ENCODE results near the gene DGKB.

Gene DGKB

GRCh38 chr7:14207138-14207537 lies 695.4 kb downstream of the DGKB start:
- H3K9me3 Mint-ChIP-seq = no peaks in the 10 kb centered on the region
- DNase-seq = no peak
- no peak overlapping the region for H3K4me3 Mint-ChIP-seq
- ATAC-seq (replicated peaks) = no peak
- H3K36me3 Mint-ChIP-seq (ENCODE audit: insufficient read depth) = no peaks in the 10 kb centered on the region
- no peaks in the 10 kb centered on the region for H3K27me3 Mint-ChIP-seq
- no peaks in the 10 kb centered on the region for H3K4me1 Mint-ChIP-seq (ENCODE audit: low read depth in 2 of 2)
- H3K27ac Mint-ChIP-seq = no peak overlapping the region

DNA sequence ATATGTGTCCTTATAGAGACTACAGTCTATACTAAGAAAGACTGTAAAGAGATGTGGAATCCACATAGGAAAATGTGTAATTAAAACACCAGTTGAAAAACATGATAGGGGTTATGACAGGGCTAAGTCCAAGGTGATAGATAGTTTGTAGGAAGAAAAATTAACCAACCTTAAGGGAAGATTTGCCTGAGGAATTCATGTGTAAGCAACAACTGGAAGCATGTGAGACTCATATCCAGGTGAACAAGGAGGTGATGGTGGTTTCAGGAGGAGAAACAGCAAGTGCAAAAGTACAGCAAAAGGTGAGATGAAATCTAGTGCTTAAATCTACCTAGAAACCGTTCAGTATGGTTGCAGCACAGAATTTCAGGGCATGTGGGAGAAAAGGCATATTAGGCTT lies 696.4 kb downstream of the DGKB start:
- no peaks in the 10 kb centered on the region for H3K27me3 Mint-ChIP-seq
- no peaks in the 10 kb centered on the region for H3K4me1 Mint-ChIP-seq (ENCODE audit: low read depth in 2 of 2)
- no peak for ATAC-seq (replicated peaks)
- H3K4me3 Mint-ChIP-seq = no peak overlapping the region
- DNase-seq = no peak
- no peak overlapping the region for H3K27ac Mint-ChIP-seq
- no peaks in the 10 kb centered on the region for H3K9me3 Mint-ChIP-seq
- H3K36me3 Mint-ChIP-seq (ENCODE audit: insufficient read depth) = no peaks in the 10 kb centered on the region

DNA sequence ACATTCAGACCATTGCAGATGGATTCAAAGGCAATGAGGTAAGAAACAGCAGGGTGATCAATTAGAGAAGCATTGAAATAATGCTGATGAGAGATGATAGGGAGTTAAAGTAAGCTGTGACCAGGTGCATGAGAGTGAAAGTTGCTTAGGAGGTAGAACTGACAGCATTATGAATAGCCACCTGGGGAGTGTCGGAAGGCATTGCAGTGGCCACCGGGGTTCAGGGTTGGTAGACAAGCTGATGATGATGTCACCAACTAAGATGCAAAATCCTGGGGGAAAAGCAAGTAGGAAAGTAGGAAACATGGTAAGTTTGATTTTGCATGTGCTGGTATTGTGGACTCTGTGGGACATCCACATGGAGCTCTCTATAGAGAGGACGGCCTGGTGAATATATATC lies 701.2 kb downstream of the DGKB start:
- H3K4me3 Mint-ChIP-seq = no peak overlapping the region
- DNase-seq (no peak), ATAC-seq (replicated peaks) (no peak)
- no peaks in the 10 kb centered on the region for H3K27me3 Mint-ChIP-seq
- H3K27ac Mint-ChIP-seq = no peak overlapping the region
- no peaks in the 10 kb centered on the region for H3K4me1 Mint-ChIP-seq (ENCODE audit: low read depth in 2 of 2)
- peaks cover 0 to 4% of the 10 kb centered on the region in 2 donors for H3K9me3 Mint-ChIP-seq
- H3K36me3 Mint-ChIP-seq (ENCODE audit: insufficient read depth) = no peaks in the 10 kb centered on the region

DNA sequence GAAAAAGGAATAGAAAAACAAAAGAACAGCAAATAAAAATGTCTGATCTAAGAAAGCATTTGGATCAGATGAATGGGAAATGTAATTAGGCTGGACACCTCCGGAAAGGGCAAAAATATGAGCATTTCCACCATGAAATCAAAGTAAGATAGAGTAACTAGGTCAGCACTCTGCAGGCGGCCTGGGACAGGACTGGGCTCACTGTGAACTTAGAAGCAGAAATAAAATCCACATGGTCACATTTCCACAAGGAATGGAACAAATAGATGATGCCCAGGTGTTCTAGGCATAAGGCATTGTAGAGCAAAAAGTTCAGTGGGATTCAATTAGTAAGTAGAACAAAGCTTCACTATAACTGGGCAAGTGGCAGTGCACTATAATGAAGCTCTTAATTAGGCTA lies 703.2 kb downstream of the DGKB start:
- H3K4me1 Mint-ChIP-seq (ENCODE audit: low read depth in 2 of 2) = no peaks in the 10 kb centered on the region
- no peak for ATAC-seq (replicated peaks)

DNA sequence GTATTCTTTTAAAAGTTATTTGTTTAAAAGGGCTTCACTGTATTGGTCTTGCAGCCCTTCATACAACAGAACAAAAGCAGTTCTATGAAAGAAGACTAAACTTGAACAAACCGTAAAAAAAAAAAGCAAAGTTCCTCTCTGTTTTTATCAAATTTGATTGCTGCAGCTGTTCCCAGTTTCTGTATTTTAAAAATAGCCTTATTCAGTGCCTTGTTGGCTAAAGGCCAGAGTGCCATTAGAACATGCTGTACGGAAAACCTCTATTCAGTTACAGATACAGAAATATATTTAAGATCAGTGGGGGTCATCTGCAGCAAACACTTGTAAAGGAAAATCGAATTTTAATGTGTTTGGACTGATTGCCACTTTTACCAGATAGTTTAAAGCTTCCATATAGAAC lies 705.3 kb downstream of the DGKB start:
- Mint-ChIP-seq H3K27ac (no peak overlapping the region), H3K27me3 (no peaks in the 10 kb centered on the region), H3K4me3 (no peak overlapping the region), H3K36me3 (ENCODE audit: insufficient read depth) (no peaks in the 10 kb centered on the region), H3K9me3 (peaks cover 0 to 4% of the 10 kb centered on the region in 2 donors), H3K4me1 (ENCODE audit: low read depth in 2 of 2) (no peaks in the 10 kb centered on the region)
- DNase-seq (no peak), ATAC-seq (replicated peaks) (no peak)

More for the DNA sequence above, 703.2 kb downstream of the DGKB start:
- Mint-ChIP-seq H3K27ac (no peak overlapping the region), H3K36me3 (ENCODE audit: insufficient read depth) (no peaks in the 10 kb centered on the region), H3K4me3 (no peak overlapping the region), H3K9me3 (peaks cover 0 to 4% of the 10 kb centered on the region in 2 donors), H3K27me3 (no peaks in the 10 kb centered on the region)
- DNase-seq = no peak

GRCh38 chr7:14196555-14196954 lies 706.0 kb downstream of the DGKB start:
- Mint-ChIP-seq H3K36me3 (ENCODE audit: insufficient read depth) (no peaks in the 10 kb centered on the region), H3K27me3 (no peaks in the 10 kb centered on the region), H3K9me3 (peaks cover 0 to 4% of the 10 kb centered on the region in 2 donors), H3K4me3 (no peak overlapping the region), H3K27ac (no peak overlapping the region), H3K4me1 (ENCODE audit: low read depth in 2 of 2) (no peaks in the 10 kb centered on the region)
- DNase-seq = no peak
- ATAC-seq (replicated peaks) = no peak

- Mint-ChIP-seq H3K36me3 (ENCODE audit: insufficient read depth) (no peaks in the 10 kb centered on the region), H3K4me1 (ENCODE audit: low read depth in 2 of 2) (no peaks in the 10 kb centered on the region), H3K4me3 (no peak overlapping the region), H3K27ac (no peak overlapping the region), H3K27me3 (no peaks in the 10 kb centered on the region), H3K9me3 (peaks cover 0 to 4% of the 10 kb centered on the region in 2 donors)
- DNase-seq (no peak), ATAC-seq (replicated peaks) (no peak)
Measured at GRCh38 chr7:14195871-14196270, 706.7 kb downstream of the DGKB start.

- DNase-seq (no peak), ATAC-seq (replicated peaks) (no peak)
- H3K27ac Mint-ChIP-seq = no peak overlapping the region
- no peaks in the 10 kb centered on the region for H3K4me1 Mint-ChIP-seq (ENCODE audit: low read depth in 2 of 2)
- peaks cover 0 to 2% of the 10 kb centered on the region in 2 donors for H3K9me3 Mint-ChIP-seq
- H3K4me3 Mint-ChIP-seq = no peak overlapping the region
- no peaks in the 10 kb centered on the region for H3K36me3 Mint-ChIP-seq (ENCODE audit: insufficient read depth)
- no peaks in the 10 kb centered on the region for H3K27me3 Mint-ChIP-seq
Measured at GRCh38 chr7:14195079-14195478, 707.5 kb downstream of the DGKB start.

GRCh38 chr7:14191686-14192098 lies 710.9 kb downstream of the DGKB start:
- peaks cover 0 to 5% of the 10 kb centered on the region in 2 donors for H3K27me3 Mint-ChIP-seq
- no peak for DNase-seq
- no peaks in the 10 kb centered on the region for H3K9me3 Mint-ChIP-seq
- no peaks in the 10 kb centered on the region for H3K36me3 Mint-ChIP-seq (ENCODE audit: insufficient read depth)
- no peaks in the 10 kb centered on the region for H3K4me1 Mint-ChIP-seq (ENCODE audit: low read depth in 2 of 2)
- ATAC-seq (replicated peaks) = no peak
- H3K27ac Mint-ChIP-seq = no peak overlapping the region
- H3K4me3 Mint-ChIP-seq = no peak overlapping the region

DNA sequence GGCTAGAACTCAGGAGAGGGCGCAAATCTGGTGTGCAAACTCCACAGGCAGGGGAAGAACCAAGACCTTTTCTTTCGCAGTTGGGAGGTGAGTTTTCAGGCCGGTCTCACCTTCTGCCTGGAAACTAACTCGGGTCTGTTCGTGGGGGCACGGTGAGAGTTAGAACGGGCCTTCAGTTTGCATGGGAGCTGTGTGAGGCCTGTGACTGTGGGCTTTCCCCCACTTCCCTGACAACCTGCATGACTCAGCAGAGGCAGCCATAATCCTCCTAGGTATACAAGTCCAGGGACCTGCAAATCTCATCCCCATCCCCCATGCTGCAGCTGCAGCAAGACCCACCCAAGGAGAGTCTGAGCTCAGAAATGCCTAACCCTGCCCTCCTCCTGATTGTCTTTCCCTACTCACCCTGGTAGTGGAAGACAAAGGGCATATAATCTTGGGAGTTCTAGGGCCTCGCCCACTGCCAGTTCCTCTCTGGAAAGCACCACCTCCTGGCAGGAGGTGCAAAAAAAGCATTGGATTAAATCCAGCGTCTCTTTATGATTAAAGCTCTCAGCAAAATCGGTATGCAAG lies 718.2 kb downstream of the DGKB start:
- H3K27ac Mint-ChIP-seq = no peak overlapping the region
- no peaks in the 10 kb centered on the region for H3K9me3 Mint-ChIP-seq
- H3K27me3 Mint-ChIP-seq = peaks cover 5 to 19% of the 10 kb centered on the region in 2 donors
- H3K4me3 Mint-ChIP-seq = no peak overlapping the region
- no peaks in the 10 kb centered on the region for H3K36me3 Mint-ChIP-seq (ENCODE audit: insufficient read depth)
- DNase-seq = no peak
- ATAC-seq (replicated peaks) = no peak
- H3K4me1 Mint-ChIP-seq (ENCODE audit: low read depth in 2 of 2) = no peaks in the 10 kb centered on the region

DNA sequence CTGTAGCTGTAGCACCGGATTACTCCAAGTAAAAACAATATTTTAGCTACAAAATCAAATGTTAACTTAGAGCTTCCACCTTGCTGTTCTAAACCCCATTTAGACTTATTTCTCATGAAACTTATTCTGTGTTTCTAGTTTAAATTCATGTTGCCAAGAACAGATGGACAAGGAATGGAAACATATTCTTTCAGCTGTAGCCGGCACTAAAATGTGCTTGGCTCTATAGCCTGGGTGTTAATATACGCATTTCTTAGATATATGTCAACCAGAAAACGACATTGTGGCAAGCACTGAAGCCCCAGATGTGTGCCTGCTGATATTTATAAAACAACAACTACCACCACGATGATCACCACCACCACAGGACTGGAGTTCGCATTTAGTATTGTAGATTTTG lies 722.8 kb downstream of the DGKB start:
- no peak overlapping the region for H3K27ac Mint-ChIP-seq
- H3K4me3 Mint-ChIP-seq = no peak overlapping the region
- peaks cover 0 to 12% of the 10 kb centered on the region in 2 donors for H3K27me3 Mint-ChIP-seq
- DNase-seq (no peak), ATAC-seq (replicated peaks) (no peak)
- no peaks in the 10 kb centered on the region for H3K9me3 Mint-ChIP-seq
- H3K4me1 Mint-ChIP-seq (ENCODE audit: low read depth in 2 of 2) = no peaks in the 10 kb centered on the region
- H3K36me3 Mint-ChIP-seq (ENCODE audit: insufficient read depth) = no peaks in the 10 kb centered on the region

DNA sequence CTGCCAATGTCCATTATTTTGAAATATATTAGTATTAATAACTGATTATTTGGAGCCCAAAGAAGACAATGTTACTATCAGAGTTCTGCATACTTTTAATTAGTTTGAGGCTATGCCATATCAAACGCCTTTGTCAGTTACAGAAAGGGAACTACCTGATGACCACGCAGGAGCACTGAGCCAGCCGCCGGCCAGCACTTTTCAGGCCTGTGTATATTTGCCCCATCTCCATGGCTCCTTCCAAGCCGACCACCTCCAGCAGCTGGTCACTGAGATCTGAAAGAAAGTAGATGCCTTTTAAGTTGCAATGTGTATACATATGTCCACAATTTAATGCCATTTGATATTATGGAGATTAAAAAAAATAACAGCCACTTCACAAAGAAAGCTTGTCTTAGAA lies 724.7 kb downstream of the DGKB start:
- H3K4me3 Mint-ChIP-seq = no peak overlapping the region

DNA sequence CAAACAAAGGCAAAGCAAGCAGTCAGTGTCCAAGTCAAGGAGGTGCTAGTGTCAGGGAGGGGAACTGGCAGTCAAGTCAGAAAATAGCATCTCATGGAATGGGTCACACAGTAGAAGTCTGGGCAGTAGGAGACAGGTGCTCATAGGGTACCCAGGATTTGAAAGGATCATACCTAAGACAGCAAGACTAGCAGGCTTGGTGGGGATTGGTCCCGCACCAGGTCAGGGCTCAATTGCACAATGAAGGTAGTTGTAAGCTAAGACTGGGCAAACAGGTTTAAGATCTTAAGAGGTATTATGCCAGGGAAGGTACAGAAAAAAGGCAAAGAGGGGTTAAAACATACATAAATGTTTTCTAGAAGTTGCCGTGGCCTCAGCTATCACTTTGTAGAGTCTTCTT lies 731.7 kb downstream of the DGKB start:
- H3K27me3 Mint-ChIP-seq = no peaks in the 10 kb centered on the region
- no peak for ATAC-seq (replicated peaks)
- no peak for DNase-seq
- H3K36me3 Mint-ChIP-seq (ENCODE audit: insufficient read depth) = no peaks in the 10 kb centered on the region
- H3K4me3 Mint-ChIP-seq = no peak overlapping the region
- peaks cover 0 to 4% of the 10 kb centered on the region in 2 donors for H3K4me1 Mint-ChIP-seq (ENCODE audit: low read depth in 2 of 2)
- H3K27ac Mint-ChIP-seq = no peak overlapping the region
- H3K9me3 Mint-ChIP-seq = peaks cover 5 to 8% of the 10 kb centered on the region in 2 donors

More for the DNA sequence above, 724.7 kb downstream of the DGKB start:
- H3K27me3 Mint-ChIP-seq = no peaks in the 10 kb centered on the region
- H3K36me3 Mint-ChIP-seq (ENCODE audit: insufficient read depth) = no peaks in the 10 kb centered on the region
- ATAC-seq (replicated peaks) = no peak
- H3K9me3 Mint-ChIP-seq = no peaks in the 10 kb centered on the region
- DNase-seq = no peak
- no peaks in the 10 kb centered on the region for H3K4me1 Mint-ChIP-seq (ENCODE audit: low read depth in 2 of 2)
- no peak overlapping the region for H3K27ac Mint-ChIP-seq

DNA sequence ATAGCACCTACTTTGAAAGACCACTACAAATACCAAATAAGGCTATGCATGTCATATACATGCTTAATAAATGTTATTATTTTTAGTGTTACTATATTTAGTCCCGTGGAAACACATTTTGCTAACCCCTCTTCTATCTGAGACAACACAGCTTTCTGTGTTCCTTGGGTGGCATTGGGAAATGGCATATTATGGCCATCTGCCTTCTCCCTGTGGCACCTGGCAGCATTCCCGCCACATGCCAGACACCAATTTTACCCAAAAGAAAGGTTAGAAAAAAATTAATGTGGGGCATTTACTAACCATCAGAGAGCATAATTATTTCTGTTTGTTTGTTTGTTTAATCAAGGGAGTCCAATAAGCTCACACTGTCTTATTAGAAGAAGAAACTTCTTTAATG lies 744.4 kb downstream of the DGKB start:
- H3K4me3 Mint-ChIP-seq = no peak overlapping the region
- peaks cover 4 to 7% of the 10 kb centered on the region in 2 donors for H3K9me3 Mint-ChIP-seq
- no peaks in the 10 kb centered on the region for H3K4me1 Mint-ChIP-seq (ENCODE audit: low read depth in 2 of 2)
- no peak for ATAC-seq (replicated peaks)
- DNase-seq = no peak
- H3K27ac Mint-ChIP-seq = no peak overlapping the region
- peaks cover 0 to 7% of the 10 kb centered on the region in 2 donors for H3K27me3 Mint-ChIP-seq
- H3K36me3 Mint-ChIP-seq (ENCODE audit: insufficient read depth) = no peaks in the 10 kb centered on the region

- Mint-ChIP-seq H3K4me1 (ENCODE audit: low read depth in 2 of 2) (no peaks in the 10 kb centered on the region), H3K4me3 (no peak overlapping the region), H3K36me3 (ENCODE audit: insufficient read depth) (no peaks in the 10 kb centered on the region), H3K27me3 (peaks cover 0 to 7% of the 10 kb centered on the region in 2 donors), H3K27ac (no peak overlapping the region), H3K9me3 (peaks cover 4 to 7% of the 10 kb centered on the region in 2 donors)
- no peak for DNase-seq
- ATAC-seq (replicated peaks) = no peak
Measured at GRCh38 chr7:14156436-14156835, 746.1 kb downstream of the DGKB start.

Measured in effector memory CD8-positive, alpha-beta T cell (primary cell).